HepG2 (cell line): ENCODE results near the gene TAF11L9.

Source experiments
- XRCC5 ChIP-seq: fragments of 200-400 bp; formaldehyde crosslinking; optimal IDR thresholded peaks from 2 replicates; pipeline ENCODE3; 2017; ENCODE audit warnings: mild to moderate bottlenecking, low read length
- ZNF629 ChIP-seq: sonication (generic); formaldehyde crosslinking; conservative IDR thresholded peaks from 2 replicates; pipeline ENCODE4 v1.5.0; 2020; ENCODE audit warnings: missing genetic modification reagents

DNA sequence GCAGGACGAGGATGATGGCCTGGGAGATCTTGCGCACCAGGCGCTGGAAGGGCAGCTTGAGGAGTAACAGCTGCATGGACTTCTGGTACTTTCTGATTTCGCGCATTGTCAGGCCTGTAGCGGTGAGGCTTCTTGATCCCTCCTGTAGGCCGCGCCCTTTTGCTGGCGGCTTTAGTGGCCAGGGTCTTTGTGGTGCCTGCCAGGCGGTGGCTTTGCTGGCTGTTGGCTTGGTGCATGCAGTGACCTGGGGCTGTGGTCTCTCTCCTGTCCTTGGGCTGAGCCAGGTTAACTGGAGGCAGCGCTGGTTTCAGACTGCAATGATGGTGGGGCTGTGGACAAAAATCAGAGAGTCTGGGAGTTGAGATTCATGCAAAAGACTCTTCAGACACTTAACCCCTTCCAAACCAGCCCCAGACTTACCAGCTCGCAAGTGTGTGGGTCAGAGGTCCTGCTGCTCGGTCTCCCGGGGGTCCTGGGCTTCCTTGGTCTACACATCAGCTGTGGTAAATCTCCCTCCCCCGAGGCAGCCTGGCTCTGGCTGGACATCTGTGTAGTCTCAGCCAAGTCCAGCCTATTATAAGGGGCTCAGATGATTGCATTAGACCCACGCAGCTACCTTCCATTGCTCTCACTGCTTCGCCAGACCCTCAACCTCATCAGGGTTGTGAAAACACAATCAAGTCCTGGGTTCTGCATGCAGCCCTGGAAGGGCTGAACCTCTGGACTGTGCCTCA is 20.8 kb upstream of the TAF11L9 start:
- TF ChIP-seq XRCC5 = no peak
- no peak for TF ChIP-seq ZNF629 (CRISPR knock-in tag)
